Measurements from ENCODE around the gene SLC39A7. TPM values are rescaled to one million over a fixed set of nuclear protein-coding genes. Genes with fewer than 3 reads are reported as not detected.

SLC39A7 gene
- total and polyA plus RNA-seq, 2 of the 13 experiments (the other 11 are each of a cell fraction or from before 2014, with no cell fraction given): 142 to 229 TPM

- TF ChIP-seq ZNF331 (CRISPR knock-in tag; IDR thresholded peaks at IDR 0.05): 0 out of 2 replicates have a peak, but pooled peaks have one; percentile 27
- TF ChIP-seq ZNF740 (CRISPR knock-in tag; IDR thresholded peaks at IDR 0.05): no peak
- no peak for TF ChIP-seq PREB (CRISPR knock-in tag; IDR thresholded peaks at IDR 0.05)
- peak; percentile 91 for TF ChIP-seq PATZ1 (CRISPR knock-in tag; IDR thresholded peaks at IDR 0.05)
- no peak for TF ChIP-seq ZNF75D (CRISPR knock-in tag; IDR thresholded peaks at IDR 0.05; ENCODE audit: borderline replicate concordance)
- TF ChIP-seq ZBTB14 (CRISPR knock-in tag; IDR thresholded peaks at IDR 0.05): no peak
- TF ChIP-seq ZNF878 (CRISPR knock-in tag; IDR thresholded peaks at IDR 0.05): no peak
- no peak for TF ChIP-seq ATM (IDR thresholded peaks at IDR 0.05; ENCODE audit: borderline replicate concordance)
- TF ChIP-seq DMAP1 (CRISPR knock-in tag; IDR thresholded peaks at IDR 0.05): no peak
- no peak for TF ChIP-seq CCAR2 (optimal IDR thresholded peaks at IDR 0.05; ENCODE audit: low read depth, low read length)
- TF ChIP-seq RORA (CRISPR knock-in tag; IDR thresholded peaks at IDR 0.05): no peak
- no peak for TF ChIP-seq SRF (IDR thresholded peaks at IDR 0.05; ENCODE audit: low read depth, low read length)
- peak; percentile 48 for TF ChIP-seq RBM39 (IDR thresholded peaks at IDR 0.05; ENCODE audit: low read depth, low read length, poor library complexity, severe bottlenecking)
- 0 out of 2 replicates have a peak, but pooled peaks have one; percentile 8 for TF ChIP-seq HMG20B (CRISPR knock-in tag; conservative IDR thresholded peaks at IDR 0.05)
- no peak for TF ChIP-seq GLI4 (CRISPR knock-in tag; IDR thresholded peaks at IDR 0.05; ENCODE audit: borderline replicate concordance)
- TF ChIP-seq ZNF121 (CRISPR knock-in tag; IDR thresholded peaks at IDR 0.05): no peak
- 0 out of 2 replicates have a peak, but pooled peaks have one; percentile 28 for TF ChIP-seq KDM6A (CRISPR knock-in tag; IDR thresholded peaks at IDR 0.05; ENCODE audit: low read depth)
- TF ChIP-seq ZMAT3 (CRISPR knock-in tag; conservative IDR thresholded peaks at IDR 0.05): no peak
- TF ChIP-seq SOX13 (IDR thresholded peaks at IDR 0.05): no peak
- 0 out of 4 replicates have a peak, but pooled peaks of 1 of the 2 experiments have one; percentile 17 for TF ChIP-seq SOX13 (CRISPR knock-in tag; conservative IDR thresholded peaks at IDR 0.05 in 1 of 2, IDR thresholded peaks at IDR 0.05 in 1 of 2)
- TF ChIP-seq KAT7 (CRISPR knock-in tag; IDR thresholded peaks at IDR 0.05; ENCODE audit: borderline replicate concordance): no peak
- TF ChIP-seq NCOA2 (CRISPR knock-in tag; IDR thresholded peaks at IDR 0.05): peak; percentile 52; the same call in 1 of the 2 replicates
- TF ChIP-seq ZNF431 (CRISPR knock-in tag; IDR thresholded peaks at IDR 0.05; ENCODE audit: borderline replicate concordance, low read depth): no peak
- no peak for TF ChIP-seq ZNF276 (CRISPR knock-in tag; IDR thresholded peaks at IDR 0.05; ENCODE audit: low read depth)
- TF ChIP-seq CEBPB (IDR thresholded peaks at IDR 0.05; ENCODE audit: borderline replicate concordance, low read depth, low read length): no peak
Observed at GRCh38 chr6:33190504-33191107, 10.1 kb upstream of the SLC39A7 start (continued).
